Kidney (tissue), 14 donors: ENCODE results near the gene DNLZ. TPM values are rescaled to one million over a fixed set of nuclear protein-coding genes. Genes with fewer than 3 reads are reported as not detected.

Source experiments
- DNase-seq, 5 donors: peaks; one replicate each; pipeline ENCODE4 v3.0.0-alpha.2; 2013 to 2020
- FAIRE-seq: peaks from 2 replicates; lab custom pipeline; 2012; peaks lifted over from hg19 to GRCh38; lab: Jason Lieb, UNC
- H3K27ac ChIP-seq, 2 donors: one replicate each; pipeline ENCODE4 v1.7.0; 2013; ENCODE audit warnings: low read depth in 2 of 2, low read length in 2 of 2, inconsistent platforms in 1 of 2
- H3K27me3 ChIP-seq: one replicate; pipeline ENCODE4 v1.7.1; 2013; ENCODE audit warnings: low read length, inconsistent platforms; ENCODE audit not compliant: control insufficient read depth, insufficient read depth
- H3K36me3 ChIP-seq, 3 donors: one replicate each; pipeline versions ENCODE4 v1.7.0 to v1.7.1; 2013; ENCODE audit warnings: low read length in 3 of 3, control low read depth in 1 of 3, inconsistent platforms in 1 of 3; ENCODE audit not compliant: insufficient read depth in 3 of 3, control insufficient read depth in 2 of 3
- H3K4me1 ChIP-seq, 3 donors: one replicate each; pipeline versions ENCODE4 v1.7.0 to v1.7.1; 2013; ENCODE audit warnings: low read length in 3 of 3, inconsistent platforms in 1 of 3, low read depth in 1 of 3; ENCODE audit not compliant: control insufficient read depth in 2 of 3, insufficient read depth in 2 of 3
- H3K4me3 ChIP-seq, 3 donors: one replicate each; pipeline versions ENCODE4 v1.7.0 to v1.8.1; 2013; ENCODE audit warnings: low read length in 3 of 3, control low read depth in 1 of 3, inconsistent platforms in 1 of 3
- H3K9ac ChIP-seq, 3 donors: one replicate each; pipeline versions ENCODE4 v1.7.0 to v1.7.1; 2013; ENCODE audit warnings: low read length in 3 of 3, control low read depth in 1 of 3, inconsistent platforms in 1 of 3
- H3K9me3 ChIP-seq, 3 donors: one replicate each; pipeline versions ENCODE4 v1.7.0 to v1.7.1; 2013; ENCODE audit warnings: low read length in 3 of 3, control low read depth in 1 of 3, inconsistent platforms in 1 of 3; ENCODE audit not compliant: control insufficient read depth in 2 of 3, insufficient read depth in 1 of 3
- CTCF ChIP-seq: IDR thresholded peaks from 3 replicates; pipeline ENCODE4 v1.5.1; 2012; ENCODE audit warnings: mild to moderate bottlenecking, moderate library complexity, borderline replicate concordance; ENCODE audit not compliant: insufficient read depth; ENCODE audit errors: extremely low read depth
- intact Hi-C: fragments of 100-400 bp; cut with DNase I; formaldehyde crosslinking; loops from one replicate; pipeline ENCODE4 v1.11.1; 2022
- polyA plus RNA-seq: library from polyadenylated mRNA; stranded (reverse); fragments of 350-450 nt; fragmentation: Illumina TruSeq; extraction: RNeasy Lipid Tissue Mini Kit (QIAGEN cat#74804); gene quantifications from one replicate; pipeline ENCODE4 v1.2.3, GENCODE V29; 2014; ENCODE audit warnings: low read depth, low replicate concordance; ENCODE audit not compliant: insufficient read depth
- total RNA-seq: library from RNA; stranded (reverse); fragmentation: NEBNext Ultra II Directional; extraction: Animal tissue kit (Norgen Biotek cat#: 25700); gene quantifications from one replicate; pipeline ENCODE4 v1.2.1, GENCODE V29; 2021
- donor health status: control.
- donor health status: control.
- donor health status: control.
- donor health status: control.
- donor health status: control.
- donor health status: DM: yes; HTN: yes; CAD: no.
- donor health status: Normal renal cell carcinoma (clear cell type).

DNLZ gene
- total and polyA plus RNA-seq, 2 donors from 2014 or later = 22.1 to 30.4 TPM

DNA sequence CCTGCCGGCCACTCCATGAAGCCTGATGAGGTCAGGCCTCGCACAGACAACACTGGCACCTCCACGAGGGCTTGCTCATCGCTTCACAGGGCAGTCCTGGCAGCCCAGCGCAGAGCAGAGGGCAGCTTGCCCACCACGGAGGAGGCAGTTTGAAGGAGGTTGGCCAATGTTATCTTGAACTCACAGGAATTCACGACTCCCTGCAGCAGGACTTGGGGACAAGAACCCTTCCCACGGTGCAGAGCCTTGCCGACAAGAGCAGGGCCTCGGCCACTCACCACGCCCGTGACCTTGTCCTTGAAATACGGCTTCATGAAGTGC lies 31.4 kb upstream of the DNLZ start:
- Histone ChIP-seq H3K9me3 (no peaks in the 10 kb centered on the region), H3K36me3 (peaks cover 0 to 30% (median 22%) of the 10 kb centered on the region in 3 donors), H3K27me3 (no peaks in the 10 kb centered on the region), H3K4me1 (peaks cover 0 to 9% (median 4%) of the 10 kb centered on the region in 3 donors), H3K9ac (no peak overlapping the region), H3K27ac (no peak overlapping the region), H3K4me3 (no peak overlapping the region)
- no peak for FAIRE-seq
- no peak for TF ChIP-seq CTCF
- peak in 1 of 5 donors; percentile 61 for DNase-seq
- intact Hi-C loops = no loop called here

- Histone ChIP-seq H3K27me3 (no peaks in the 10 kb centered on the region), H3K27ac (no peak overlapping the region), H3K9ac (no peak overlapping the region), H3K9me3 (no peaks in the 10 kb centered on the region), H3K36me3 (peaks cover 0 to 35% (median 22%) of the 10 kb centered on the region in 3 donors), H3K4me3 (no peak overlapping the region), H3K4me1 (peaks cover 0 to 8% (median 4%) of the 10 kb centered on the region in 3 donors)
- no peak for FAIRE-seq
- intact Hi-C loops = no loop called here
- no peak for TF ChIP-seq CTCF
- DNase-seq = no peak
These were observed 30.9 kb upstream of the DNLZ start for GRCh38 chr9:136394312-136395019.

- intact Hi-C loops = no loop called here
- Histone ChIP-seq H3K4me3 (no peak overlapping the region), H3K4me1 (no peaks in the 10 kb centered on the region), H3K27ac (no peak overlapping the region), H3K27me3 (no peaks in the 10 kb centered on the region), H3K36me3 (peaks cover 0 to 44% (median 27%) of the 10 kb centered on the region in 3 donors), H3K9ac (no peak overlapping the region), H3K9me3 (no peaks in the 10 kb centered on the region)
- DNase-seq = peak in 1 of 5 donors; percentile 73
- TF ChIP-seq CTCF = no peak
- FAIRE-seq = no peak
These were observed 30.0 kb upstream of the DNLZ start for GRCh38 chr9:136393531-136393930.
